ENCODE data around the gene NTRK1. TPM values are rescaled to one million over a fixed set of nuclear protein-coding genes. Genes with fewer than 3 reads are reported as not detected.

The NTRK1 gene
- total and polyA plus RNA-seq, 2 of the 4 experiments (the other 2 are of a cell fraction) = not detected

GRCh38 chr1:156823210-156823790 lies 37.4 kb upstream of the NTRK1 start:
- intact Hi-C loops (cut with micrococcal nuclease) = no loop called here
- H2AK9ac ChIP-seq (replicated peaks; ENCODE audit: low read depth, low read length, poor library complexity) = no peak overlapping the region
- ATAC-seq (ENCODE audit: low read depth) = no peak
- no peak overlapping the region for H2BK120ac ChIP-seq (ENCODE audit: low read depth, low read length)
- dilution Hi-C loops (cut with HindIII; ENCODE audit: low sequenced_read_pairs, unreplicated experiment) = no loop called here
- no peaks in the 10 kb centered on the region for H3K9me1 ChIP-seq (ENCODE audit: insufficient read depth, low read length)
- POLR2A ChIA-PET (ENCODE audit: unreplicated experiment) = no interaction called here
- no peak overlapping the region for H3K9ac ChIP-seq (ENCODE audit: low read depth, low read length)
- no TSS peak for BruUV-seq (replicated peaks)
- H4K91ac ChIP-seq (ENCODE audit: insufficient read depth, low read depth, low read length) = no peak overlapping the region
- H3K4me1 ChIP-seq (ENCODE audit: control insufficient read depth, insufficient read depth, low read length) = no peaks in the 10 kb centered on the region
- H3K18ac ChIP-seq (ENCODE audit: low read depth, low read length) = no peak overlapping the region
- no peak overlapping the region for H3K23ac ChIP-seq (ENCODE audit: low read depth, low read length)
- no peak for TF ChIP-seq RCOR1 (IDR thresholded peaks at IDR 0.05; ENCODE audit: insufficient replicate concordance, low read length)
- no peak for TF ChIP-seq ELK1 (IDR thresholded peaks at IDR 0.05; ENCODE audit: borderline replicate concordance, low read depth, low read length)
- TF ChIP-seq CEBPB (IDR thresholded peaks at IDR 0.05; ENCODE audit: low read depth, low read length) = no peak
- TF ChIP-seq CHD1 (IDR thresholded peaks at IDR 0.05; ENCODE audit: low read depth, low read length) = no peak
- no peak for TF ChIP-seq MAZ (IDR thresholded peaks at IDR 0.05; ENCODE audit: borderline replicate concordance, low read depth, low read length)
- no peak for TF ChIP-seq RFX5 (IDR thresholded peaks at IDR 0.05; ENCODE audit: low read depth, low read length)
- TF ChIP-seq CTCF (conservative IDR thresholded peaks at IDR 0.05; ENCODE audit: low read depth, low read length) = no peak
- TF ChIP-seq POLR2A (IDR thresholded peaks at IDR 0.05; ENCODE audit: low read depth, low read length) = no peak
- no peak for TF ChIP-seq SMC3 (IDR thresholded peaks at IDR 0.05; ENCODE audit: low read depth, low read length)
- no peak for TF ChIP-seq USF2 (IDR thresholded peaks at IDR 0.05; ENCODE audit: low read depth, low read length)
- no peak for TF ChIP-seq RAD21 (IDR thresholded peaks at IDR 0.05; ENCODE audit: low read length)
- no peak for TF ChIP-seq NFE2L2 (IDR thresholded peaks at IDR 0.05; ENCODE audit: low read depth, low read length)
- no peak for TF ChIP-seq MAFK (IDR thresholded peaks at IDR 0.05; ENCODE audit: low read depth, low read length)
- no peak for TF ChIP-seq FOS (IDR thresholded peaks at IDR 0.05; ENCODE audit: low read depth, low read length)
- TF ChIP-seq MXI1 (IDR thresholded peaks at IDR 0.05; ENCODE audit: borderline replicate concordance, low read depth, low read length) = no peak
- TF ChIP-seq BHLHE40 (IDR thresholded peaks at IDR 0.05; ENCODE audit: low read depth, low read length) = no peak
- H3K36me3 ChIP-seq (ENCODE audit: control insufficient read depth, insufficient read depth, low read length) = no peaks in the 10 kb centered on the region
- H2BK20ac ChIP-seq (ENCODE audit: low read depth, low read length) = no peak overlapping the region
- H2AK5ac ChIP-seq (ENCODE audit: low read depth, low read length) = no peak overlapping the region
- no peak overlapping the region for H3K4ac ChIP-seq (ENCODE audit: low read depth, low read length)
- H2BK15ac ChIP-seq (ENCODE audit: low read depth, low read length) = no peak overlapping the region
- CTCF ChIA-PET = interaction anchor here (0.6 to 1.4 kb wide), 3 partner anchors 9 to 16 kb away, joined by 3 read pairs; no protein-coding TSS in a partner anchor
- no peak overlapping the region for H3K14ac ChIP-seq (replicated peaks; ENCODE audit: low read depth, low read length)
- in situ Hi-C loops (cut with MboI; ENCODE audit: low sequenced_read_pairs) = no loop called here
- peak; percentile 20 for DNase-seq
- no peaks in the 10 kb centered on the region for H3K79me1 ChIP-seq (ENCODE audit: low read depth in 1 of 2, low read length in 2 of 2)
- no peaks in the 10 kb centered on the region for H4K20me1 ChIP-seq (ENCODE audit: insufficient read depth, low read length)
- no peak overlapping the region for H3K4me3 ChIP-seq (ENCODE audit: insufficient read depth, low read depth, low read length)
- H3K9me3 ChIP-seq (ENCODE audit: control insufficient read depth, insufficient read depth, low read length) = 0 out of 2 replicates have a peak, but pooled peaks cover 2% of the 10 kb centered on the region
- H3K4me2 ChIP-seq (ENCODE audit: low read depth, low read length) = no peak overlapping the region
- H3K27ac ChIP-seq (ENCODE audit: insufficient read depth, low read length) = no peak overlapping the region
- no peak overlapping the region for H4K8ac ChIP-seq (ENCODE audit: low read depth in 2 of 2, low read length in 2 of 2)
- H3K56ac ChIP-seq (ENCODE audit: extremely low read depth, insufficient read depth, low read length) = no peak overlapping the region
- no peak overlapping the region for H2AFZ ChIP-seq (replicated peaks; ENCODE audit: low read length, poor library complexity)
- H3K27me3 ChIP-seq (ENCODE audit: control insufficient read depth, insufficient read depth, low read length) = peaks cover 39% of the 10 kb centered on the region
- 93% methylated on average over 3 of the region's 5 CpGs; no CpG with 5 or more reads in 1 of the 2 experiments for WGBS, 2 experiments (ENCODE audit: extremely low coverage in 2 of 2, insufficient read length in 1 of 2)
- H2BK5ac ChIP-seq (ENCODE audit: low read depth, low read length, poor library complexity, severe bottlenecking) = no peak overlapping the region
- no peak overlapping the region for H4K5ac ChIP-seq (ENCODE audit: low read depth, low read length)
